Endothelial cell of umbilical vein (primary cell): ENCODE results near the gene SMAD5. TPM values are rescaled to one million over a fixed set of nuclear protein-coding genes. Genes with fewer than 3 reads are reported as not detected.

ENCODE experiments used
- BruUV-seq: library from RNA; stranded (reverse); fragments of 400-500 nt; replicated peaks from 2 replicates; lab custom pipeline; 2021; lab: Mats Ljungman, UMichigan
- CTCF ChIA-PET: fragments of 300-600, 350-600 bp; sonication (Branson Sonifier 250); formaldehyde crosslinking; loops from one replicate; lab custom pipeline; 2021; ENCODE audit warnings: antibody characterized with exemption, inconsistent platforms; lab: Charles Lee
- POLR2A ChIA-PET: fragments of 300-600, 350-600 bp; sonication (Branson Sonifier 250); formaldehyde crosslinking; loops from one replicate; lab custom pipeline; 2021; ENCODE audit warnings: antibody characterized with exemption, inconsistent platforms; lab: Charles Lee
- DNase-seq: peaks from one replicate; pipeline ENCODE4 v3.0.0-alpha.2; 2011; ENCODE audit warnings: low read depth, low spot score
- FAIRE-seq: peaks from 2 replicates; lab custom pipeline; 2011; peaks lifted over from hg19 to GRCh38; lab: Jason Lieb, UNC
- H2AFZ ChIP-seq: 2 replicates; pipeline ENCODE4 v1.6.0; 2012; ENCODE audit warnings: low read depth, low read length, control low read depth, inconsistent platforms
- H3K27ac ChIP-seq: 2 replicates; pipeline ENCODE4 v1.5.1; 2011; ENCODE audit warnings: low read depth, mild to moderate bottlenecking, control low read depth, low read length, moderate library complexity; ENCODE audit not compliant: insufficient read depth
- H3K27me3 ChIP-seq, 2 experiments: 2 replicates each; pipeline versions ENCODE4 v1.6.0 to v1.6.1; 2011; ENCODE audit warnings: low read length in 2 of 2, mixed read lengths in 1 of 2; ENCODE audit not compliant: control insufficient read depth in 2 of 2, insufficient read depth in 2 of 2
- H3K36me3 ChIP-seq, 2 experiments: 2 replicates in 1 of 2; 3 replicates in 1 of 2; pipeline ENCODE4 v1.5.1; 2011; ENCODE audit warnings: low read length in 2 of 2, mild to moderate bottlenecking in 1 of 2, moderate library complexity in 1 of 2; ENCODE audit not compliant: control insufficient read depth in 2 of 2, insufficient read depth in 2 of 2; ENCODE audit errors: extremely low read depth in 1 of 2
- H3K4me1 ChIP-seq: 3 replicates; pipeline ENCODE4 v1.5.1; 2011; ENCODE audit warnings: mild to moderate bottlenecking, low read length; ENCODE audit not compliant: control insufficient read depth, insufficient read depth; ENCODE audit errors: extremely low read depth
- H3K4me2 ChIP-seq: 2 replicates; pipeline ENCODE4 v1.6.1; 2011; ENCODE audit warnings: low read length, control low read depth, mixed read lengths; ENCODE audit not compliant: insufficient read depth
- H3K4me3 ChIP-seq, 3 experiments: fragments of 200-600 bp in 1 of 3; sonication (generic), shearing (Covaris generic) in 1 of 3; replicated peaks in 1 of 3; 2 replicates each; pipeline ENCODE4 v1.5.1; 2011 to 2016; ENCODE audit warnings: control low read depth in 3 of 3, low read length in 3 of 3, mild to moderate bottlenecking in 2 of 3, inconsistent platforms in 1 of 3, low read depth in 1 of 3, moderate library complexity in 1 of 3; ENCODE audit not compliant: insufficient read depth in 1 of 3
- H3K79me2 ChIP-seq: 2 replicates; pipeline ENCODE4 v1.6.0; 2012; ENCODE audit warnings: low read length, inconsistent platforms; ENCODE audit not compliant: control insufficient read depth, insufficient read depth
- H3K9ac ChIP-seq: replicated peaks from 2 replicates; pipeline ENCODE3; 2011; ENCODE audit warnings: low read length, control low read depth; ENCODE audit not compliant: insufficient read depth; ENCODE audit errors: extremely low read depth
- H3K9me1 ChIP-seq: replicated peaks from 3 replicates; pipeline ENCODE4 v1.6.0; 2011; ENCODE audit warnings: mild to moderate bottlenecking, low read length; ENCODE audit not compliant: control insufficient read depth, insufficient read depth; ENCODE audit errors: extremely low read depth
- H3K9me3 ChIP-seq: replicated peaks from 2 replicates; pipeline ENCODE4 v1.5.1; 2012; ENCODE audit warnings: low read length, inconsistent platforms; ENCODE audit not compliant: control insufficient read depth, insufficient read depth
- H4K20me1 ChIP-seq: replicated peaks from 2 replicates; pipeline ENCODE3; 2011; ENCODE audit warnings: mild to moderate bottlenecking, low read length; ENCODE audit not compliant: control insufficient read depth, insufficient read depth; ENCODE audit errors: extremely low read depth
- FOS ChIP-seq: IDR thresholded peaks from 2 replicates; pipeline ENCODE4 v1.6.1; 2011; ENCODE audit warnings: mild to moderate bottlenecking, low read length, moderate library complexity, borderline replicate concordance; ENCODE audit not compliant: insufficient read depth
- GATA2 ChIP-seq: IDR thresholded peaks from 2 replicates; pipeline ENCODE4 v1.7.0; 2011; ENCODE audit warnings: low read depth, mild to moderate bottlenecking, moderate library complexity, mixed read lengths, low read length; ENCODE audit not compliant: insufficient read length, insufficient read depth
- JUN ChIP-seq: IDR thresholded peaks from 2 replicates; pipeline ENCODE4 v1.6.1; 2011; ENCODE audit warnings: borderline replicate concordance, low read depth; ENCODE audit not compliant: insufficient read length, insufficient read depth
- MYC ChIP-seq: IDR thresholded peaks from one replicate; pipeline ENCODE4 v1.6.1; 2011; ENCODE audit warnings: mild to moderate bottlenecking, low read depth, low read length
- POLR2AphosphoS5 ChIP-seq: IDR thresholded peaks from 2 replicates; pipeline ENCODE4 v1.6.1; 2012; ENCODE audit warnings: low read depth, mild to moderate bottlenecking, control low read depth, low read length, moderate library complexity; ENCODE audit not compliant: insufficient read depth
- dilution Hi-C: fragments of 300-500 bp; cut with MboI; formaldehyde crosslinking; loops from one replicate; pipeline ENCODE4 v1.15.0; 2019; ENCODE audit warnings: low sequenced_read_pairs; ENCODE audit not compliant: extremely low pct_ligation_motif_present
- intact Hi-C: fragments of 100-400 bp; cut with micrococcal nuclease; formaldehyde crosslinking; loops from one replicate; pipeline ENCODE4 v1.10.0; 2022
- polyA plus RNA-seq, 4 experiments: library from polyadenylated mRNA; depleted of rRNA in 3 of 4; stranded (reverse) in 3 of 4; unstranded in 1 of 4; fragments of >200 nt; gene quantifications; 2 replicates each; pipeline versions ENCODE4 v1.2.1 to v1.2.3, GENCODE V29; 2011 to 2012; ENCODE audit warnings: missing spikeins in 1 of 4
- total RNA-seq: library from RNA; stranded (reverse); gene quantifications from 2 replicates; pipeline ENCODE4 v1.2.3, GENCODE V29; 2021
- TF ChIP-seq, protein P1 (sequence below), 2 donors: IDR thresholded peaks; 1 replicate in 1 of 2; 2 replicates in 1 of 2; pipeline ENCODE4 v1.5.1; 2011; ENCODE audit warnings: low read length in 2 of 2, mild to moderate bottlenecking in 2 of 2, moderate library complexity in 2 of 2, control low read depth in 1 of 2, inconsistent platforms in 1 of 2, low read depth in 1 of 2; ENCODE audit not compliant: insufficient read depth in 1 of 2; ENCODE audit errors: extremely low read depth in 1 of 2
- TF ChIP-seq, protein P2 (sequence below): IDR thresholded peaks from 2 replicates; pipeline ENCODE4 v1.6.1; 2011; ENCODE audit not compliant: insufficient read depth, insufficient read length

Gene SMAD5
- total and polyA plus RNA-seq, 2 donors (not counting 3 experiments of a cell fraction or from before 2014, with no cell fraction given) = 26.0 to 66.0 TPM

DNA sequence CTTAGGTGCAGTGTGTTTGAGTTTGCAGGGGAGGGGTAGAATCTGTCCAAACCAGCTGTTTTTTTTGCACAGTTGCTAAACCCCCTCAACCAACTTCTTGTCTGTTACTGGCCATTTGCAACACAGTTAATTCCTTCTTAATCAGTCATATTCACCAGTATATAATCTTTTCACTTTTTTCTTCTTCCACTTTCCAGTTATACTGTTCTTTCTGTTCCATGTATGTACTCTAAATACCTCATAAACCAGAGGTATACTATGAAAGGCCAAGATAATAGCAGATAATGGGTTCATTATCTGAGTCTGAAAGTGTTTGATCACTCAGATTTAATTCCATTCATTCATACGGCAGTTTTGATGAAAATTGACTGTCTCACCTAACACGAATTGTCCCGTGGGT is 11.1 kb downstream of the SMAD5 start:
- no peaks in the 10 kb centered on the region for H3K9me3 ChIP-seq
- no peak overlapping the region for H3K9ac ChIP-seq
- no TSS peak for BruUV-seq
- no peak overlapping the region for H3K4me2 ChIP-seq
- H3K79me2 ChIP-seq = peaks cover 100% of the 10 kb centered on the region
- dilution Hi-C loops = no loop called here
- DNase-seq = no peak
- peaks cover 6% of the 10 kb centered on the region for H3K9me1 ChIP-seq
- no peak overlapping the region for H3K4me3 ChIP-seq
- FAIRE-seq = no peak
- intact Hi-C loops = loop anchor here (2.0 kb wide), 1 partner anchor 15 kb away; no protein-coding TSS in a partner anchor
- no peaks in the 10 kb centered on the region for H3K36me3 ChIP-seq
- H3K4me1 ChIP-seq = no peaks in the 10 kb centered on the region
- TF ChIP-seq JUN = no peak
- no peak for TF ChIP-seq GATA2
- TF ChIP-seq, protein P1, sequence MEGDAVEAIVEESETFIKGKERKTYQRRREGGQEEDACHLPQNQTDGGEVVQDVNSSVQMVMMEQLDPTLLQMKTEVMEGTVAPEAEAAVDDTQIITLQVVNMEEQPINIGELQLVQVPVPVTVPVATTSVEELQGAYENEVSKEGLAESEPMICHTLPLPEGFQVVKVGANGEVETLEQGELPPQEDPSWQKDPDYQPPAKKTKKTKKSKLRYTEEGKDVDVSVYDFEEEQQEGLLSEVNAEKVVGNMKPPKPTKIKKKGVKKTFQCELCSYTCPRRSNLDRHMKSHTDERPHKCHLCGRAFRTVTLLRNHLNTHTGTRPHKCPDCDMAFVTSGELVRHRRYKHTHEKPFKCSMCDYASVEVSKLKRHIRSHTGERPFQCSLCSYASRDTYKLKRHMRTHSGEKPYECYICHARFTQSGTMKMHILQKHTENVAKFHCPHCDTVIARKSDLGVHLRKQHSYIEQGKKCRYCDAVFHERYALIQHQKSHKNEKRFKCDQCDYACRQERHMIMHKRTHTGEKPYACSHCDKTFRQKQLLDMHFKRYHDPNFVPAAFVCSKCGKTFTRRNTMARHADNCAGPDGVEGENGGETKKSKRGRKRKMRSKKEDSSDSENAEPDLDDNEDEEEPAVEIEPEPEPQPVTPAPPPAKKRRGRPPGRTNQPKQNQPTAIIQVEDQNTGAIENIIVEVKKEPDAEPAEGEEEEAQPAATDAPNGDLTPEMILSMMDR (IDR thresholded peaks at IDR 0.05; ENCODE audit: extremely low read depth in 1 of 2, insufficient read depth in 1 of 2, low read depth in 1 of 2, low read length in 2 of 2) = no peak
- TF ChIP-seq FOS = no peak
- TF ChIP-seq MYC = no peak
- peaks cover 32% of the 10 kb centered on the region for H4K20me1 ChIP-seq
- H3K27me3 ChIP-seq = no peaks in the 10 kb centered on the region
- no peak overlapping the region for H2AFZ ChIP-seq
- CTCF ChIA-PET = no interaction called here
- H3K27ac ChIP-seq = no peak overlapping the region
- POLR2A ChIA-PET = no interaction called here

DNA sequence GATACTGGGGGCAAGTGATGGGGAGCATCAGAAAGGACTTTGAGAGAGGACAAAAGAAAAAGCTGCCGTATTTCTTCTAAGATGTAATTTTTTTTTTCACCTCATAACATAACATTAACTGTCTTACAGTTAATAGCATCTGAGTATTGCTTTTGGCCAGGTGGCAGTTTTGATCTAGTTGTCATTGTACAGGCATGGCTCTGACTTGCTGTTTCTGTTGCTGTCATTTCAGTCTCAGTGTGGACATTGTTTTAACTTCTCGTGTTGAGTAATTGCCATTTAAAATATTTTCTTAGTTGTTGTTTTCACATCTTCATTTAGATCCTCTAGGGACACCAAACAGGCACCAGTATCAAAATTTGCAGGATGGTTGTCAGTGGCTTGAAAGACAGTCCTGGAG is 12.4 kb downstream of the SMAD5 start:
- H4K20me1 ChIP-seq = peaks cover 36% of the 10 kb centered on the region
- no TSS peak for BruUV-seq
- no peak for DNase-seq
- H3K36me3 ChIP-seq = no peaks in the 10 kb centered on the region
- CTCF ChIA-PET = interaction anchor here (0.8 to 1.1 kb wide), 2 partner anchors 9 to 11 kb away, joined by 3 to 4 read pairs; no protein-coding TSS in a partner anchor
- H3K9ac ChIP-seq = no peak overlapping the region
- H3K4me3 ChIP-seq = no peak overlapping the region
- POLR2A ChIA-PET = no interaction called here
- dilution Hi-C loops (no loop called here), intact Hi-C loops (no loop called here)
- peaks cover 100% of the 10 kb centered on the region for H3K79me2 ChIP-seq
- no peak overlapping the region for H3K4me2 ChIP-seq
- no peak overlapping the region for H2AFZ ChIP-seq
- TF ChIP-seq, protein P1 (IDR thresholded peaks at IDR 0.05; ENCODE audit: extremely low read depth in 1 of 2, insufficient read depth in 1 of 2, low read depth in 1 of 2, low read length in 2 of 2) = no peak
- TF ChIP-seq FOS (no peak), MYC (no peak), JUN (no peak), POLR2AphosphoS5 (no peak)
- TF ChIP-seq, protein P2, sequence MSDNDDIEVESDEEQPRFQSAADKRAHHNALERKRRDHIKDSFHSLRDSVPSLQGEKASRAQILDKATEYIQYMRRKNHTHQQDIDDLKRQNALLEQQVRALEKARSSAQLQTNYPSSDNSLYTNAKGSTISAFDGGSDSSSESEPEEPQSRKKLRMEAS = no peak
- H3K9me1 ChIP-seq = peaks cover 6% of the 10 kb centered on the region
- no peak for FAIRE-seq
- H3K27me3 ChIP-seq = no peaks in the 10 kb centered on the region
- no peak overlapping the region for H3K27ac ChIP-seq
- no peaks in the 10 kb centered on the region for H3K9me3 ChIP-seq
- no peaks in the 10 kb centered on the region for H3K4me1 ChIP-seq
